ENCODE measurements around the gene CFAP20DC. TPM values are rescaled to one million over a fixed set of nuclear protein-coding genes. Genes with fewer than 3 reads are reported as not detected.

CFAP20DC gene
- total RNA-seq, 1 experiment from 2014 or later: 2.8 TPM

- ChIA-PET CTCF (no interaction called here), POLR2A (no interaction called here)
- intact Hi-C loops (cut with micrococcal nuclease; ENCODE audit: unreplicated experiment): no loop called here
- TF ChIP-seq, protein P1, sequence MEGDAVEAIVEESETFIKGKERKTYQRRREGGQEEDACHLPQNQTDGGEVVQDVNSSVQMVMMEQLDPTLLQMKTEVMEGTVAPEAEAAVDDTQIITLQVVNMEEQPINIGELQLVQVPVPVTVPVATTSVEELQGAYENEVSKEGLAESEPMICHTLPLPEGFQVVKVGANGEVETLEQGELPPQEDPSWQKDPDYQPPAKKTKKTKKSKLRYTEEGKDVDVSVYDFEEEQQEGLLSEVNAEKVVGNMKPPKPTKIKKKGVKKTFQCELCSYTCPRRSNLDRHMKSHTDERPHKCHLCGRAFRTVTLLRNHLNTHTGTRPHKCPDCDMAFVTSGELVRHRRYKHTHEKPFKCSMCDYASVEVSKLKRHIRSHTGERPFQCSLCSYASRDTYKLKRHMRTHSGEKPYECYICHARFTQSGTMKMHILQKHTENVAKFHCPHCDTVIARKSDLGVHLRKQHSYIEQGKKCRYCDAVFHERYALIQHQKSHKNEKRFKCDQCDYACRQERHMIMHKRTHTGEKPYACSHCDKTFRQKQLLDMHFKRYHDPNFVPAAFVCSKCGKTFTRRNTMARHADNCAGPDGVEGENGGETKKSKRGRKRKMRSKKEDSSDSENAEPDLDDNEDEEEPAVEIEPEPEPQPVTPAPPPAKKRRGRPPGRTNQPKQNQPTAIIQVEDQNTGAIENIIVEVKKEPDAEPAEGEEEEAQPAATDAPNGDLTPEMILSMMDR (IDR thresholded peaks at IDR 0.05; ENCODE audit: insufficient read depth in 1 of 2, low read depth in 1 of 2, low read length in 1 of 2, severe bottlenecking in 1 of 2, unreplicated experiment in 1 of 2): no peak
- H3K4me1 Mint-ChIP-seq (ENCODE audit: low read depth, unreplicated experiment): no peaks in the 10 kb centered on the region
- Histone ChIP-seq H3K36me3 (ENCODE audit: control insufficient read depth, insufficient read depth, low read length) (no peaks in the 10 kb centered on the region), H3K4me1 (no peaks in the 10 kb centered on the region), H3K4me3 (ENCODE audit: low read depth, low read length) (no peak overlapping the region), H3K9me3 (no peaks in the 10 kb centered on the region), H3K27me3 (replicated peaks; ENCODE audit: control insufficient read depth, insufficient read depth, low read length) (no peaks in the 10 kb centered on the region; the same call in 1 of the 2 replicates)
- no peak for DNase-seq
- no peak overlapping the region for H3K4me3 Mint-ChIP-seq (ENCODE audit: unreplicated experiment)
- no peaks in the 10 kb centered on the region for H3K36me3 Mint-ChIP-seq (ENCODE audit: insufficient read depth, unreplicated experiment)
- no peak overlapping the region for H3K27ac Mint-ChIP-seq (ENCODE audit: unreplicated experiment)
- peaks cover 14% of the 10 kb centered on the region for H3K27me3 Mint-ChIP-seq (ENCODE audit: insufficient read depth, unreplicated experiment)
- no TSS peak for BruUV-seq (replicated peaks)
- no peaks in the 10 kb centered on the region for H3K9me3 Mint-ChIP-seq (ENCODE audit: unreplicated experiment)
Observed at GRCh38 chr3:59069838-59070237, 20.0 kb upstream of the CFAP20DC start.

DNA sequence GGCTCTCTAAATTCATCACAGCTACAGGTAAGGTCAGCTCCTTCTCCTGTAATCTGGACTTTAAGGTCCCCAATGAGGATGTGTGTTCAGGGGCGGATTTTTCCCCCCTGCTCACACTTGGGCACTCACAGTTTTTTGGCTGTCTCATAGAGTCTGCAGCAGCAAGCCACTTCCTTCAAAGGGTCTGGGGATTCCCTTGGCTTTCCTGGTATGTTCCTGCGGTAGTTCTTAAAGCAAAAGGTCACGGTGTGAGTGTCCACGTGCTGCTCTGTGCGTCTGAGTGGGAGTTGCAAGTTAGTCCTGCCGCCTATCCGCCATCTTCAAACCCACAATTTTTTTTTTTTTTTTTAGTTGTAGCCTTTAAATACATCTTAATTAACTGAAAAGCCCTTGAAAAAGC is 15.4 kb upstream of the CFAP20DC start:
- Histone ChIP-seq H3K27me3 (replicated peaks; ENCODE audit: control insufficient read depth, insufficient read depth, low read length) (no peaks in the 10 kb centered on the region), H3K9me3 (no peaks in the 10 kb centered on the region), H3K36me3 (ENCODE audit: control insufficient read depth, insufficient read depth, low read length) (no peaks in the 10 kb centered on the region), H3K4me3 (ENCODE audit: low read depth, low read length) (no peak overlapping the region), H3K4me1 (no peaks in the 10 kb centered on the region)
- Mint-ChIP-seq H3K36me3 (ENCODE audit: insufficient read depth, unreplicated experiment) (no peaks in the 10 kb centered on the region), H3K9me3 (ENCODE audit: unreplicated experiment) (no peaks in the 10 kb centered on the region), H3K4me1 (ENCODE audit: low read depth, unreplicated experiment) (no peaks in the 10 kb centered on the region), H3K4me3 (ENCODE audit: unreplicated experiment) (no peak overlapping the region), H3K27me3 (ENCODE audit: insufficient read depth, unreplicated experiment) (peaks cover 18% of the 10 kb centered on the region), H3K27ac (ENCODE audit: unreplicated experiment) (no peak overlapping the region)
- CTCF ChIA-PET: no interaction called here
- intact Hi-C loops (cut with micrococcal nuclease; ENCODE audit: unreplicated experiment): no loop called here
- POLR2A ChIA-PET: no interaction called here
- DNase-seq: no peak
- no TSS peak for BruUV-seq (replicated peaks)
- TF ChIP-seq, protein P1 (IDR thresholded peaks at IDR 0.05; ENCODE audit: insufficient read depth in 1 of 2, low read depth in 1 of 2, low read length in 1 of 2, severe bottlenecking in 1 of 2, unreplicated experiment in 1 of 2): no peak

- no peaks in the 10 kb centered on the region for H3K4me1 Mint-ChIP-seq (ENCODE audit: low read depth, unreplicated experiment)
- CTCF ChIA-PET: interaction anchor here (0.6 kb wide), 3 partner anchors 43 to 288 kb away, joined by 3 to 8 read pairs (median 7); no protein-coding TSS in a partner anchor
- H3K27me3 Mint-ChIP-seq (ENCODE audit: insufficient read depth, unreplicated experiment): peaks cover 23% of the 10 kb centered on the region
- H3K27ac Mint-ChIP-seq (ENCODE audit: unreplicated experiment): no peak overlapping the region
- no TSS peak for BruUV-seq (replicated peaks)
- H3K36me3 ChIP-seq (ENCODE audit: control insufficient read depth, insufficient read depth, low read length): no peaks in the 10 kb centered on the region
- TF ChIP-seq, protein P1 (IDR thresholded peaks at IDR 0.05; ENCODE audit: insufficient read depth in 1 of 2, low read depth in 1 of 2, low read length in 1 of 2, severe bottlenecking in 1 of 2, unreplicated experiment in 1 of 2): no peak
- no peaks in the 10 kb centered on the region for H3K9me3 ChIP-seq
- POLR2A ChIA-PET: no interaction called here
- H3K4me1 ChIP-seq: no peaks in the 10 kb centered on the region
- no peaks in the 10 kb centered on the region for H3K9me3 Mint-ChIP-seq (ENCODE audit: unreplicated experiment)
- no peaks in the 10 kb centered on the region for H3K36me3 Mint-ChIP-seq (ENCODE audit: insufficient read depth, unreplicated experiment)
- no peak overlapping the region for H3K4me3 ChIP-seq (ENCODE audit: low read depth, low read length)
- H3K4me3 Mint-ChIP-seq (ENCODE audit: unreplicated experiment): no peak overlapping the region
- DNase-seq: no peak
- no peaks in the 10 kb centered on the region for H3K27me3 ChIP-seq (replicated peaks; ENCODE audit: control insufficient read depth, insufficient read depth, low read length)
- intact Hi-C loops (cut with micrococcal nuclease; ENCODE audit: unreplicated experiment): no loop called here
Observed at GRCh38 chr3:59064728-59065127, 14.9 kb upstream of the CFAP20DC start.
